ENCODE measurements around the gene EVA1C. TPM values are rescaled to one million over a fixed set of nuclear protein-coding genes. Genes with fewer than 3 reads are reported as not detected.

EVA1C gene
- total RNA-seq, 1 experiment from 2014 or later = 0.98 TPM

DNA sequence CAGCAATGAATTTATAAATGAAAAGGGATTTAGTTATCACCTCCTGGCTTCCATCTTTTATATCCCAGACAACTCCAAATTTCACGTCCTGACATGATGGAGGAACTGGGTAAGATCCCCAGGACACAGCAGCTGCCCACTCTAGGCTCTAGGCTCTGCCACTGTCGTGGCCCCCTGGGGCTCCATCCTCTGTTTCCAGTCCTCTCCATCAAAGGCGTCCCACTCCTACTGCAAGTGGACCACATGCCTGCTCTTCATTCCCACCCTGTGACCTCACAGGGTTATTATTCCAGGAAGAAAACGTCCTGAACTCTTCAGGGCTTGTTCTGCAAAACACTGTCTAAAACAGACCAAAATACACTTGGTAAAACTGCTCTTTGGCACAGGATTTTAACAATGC, 31.6 kb upstream of the EVA1C start:
- Histone ChIP-seq H2AFZ (ENCODE audit: low read length) (no peak overlapping the region), H3K4me2 (ENCODE audit: insufficient read depth, insufficient read length, low read length) (no peak overlapping the region), H3K4ac (ENCODE audit: low read depth, low read length) (no peak overlapping the region), H3T11ph (ENCODE audit: low read length) (no peak overlapping the region), H2BK5ac (ENCODE audit: insufficient read length, low read length) (no peak overlapping the region), H2AK5ac (ENCODE audit: insufficient read length, low read length) (no peak overlapping the region), H3K14ac (ENCODE audit: insufficient read depth, low read length) (no peak overlapping the region), H3K27me3 (ENCODE audit: insufficient read depth, low read length) (no peaks in the 10 kb centered on the region), H4K91ac (ENCODE audit: insufficient read length, low read depth, low read length) (no peak overlapping the region), H3K9ac (ENCODE audit: extremely low read depth, insufficient read length, low read length) (no peak overlapping the region), H4K8ac (replicated peaks; ENCODE audit: insufficient read length, low read depth, low read length) (no peak overlapping the region), H2BK120ac (ENCODE audit: low read depth, low read length, poor library complexity, severe bottlenecking) (no peak overlapping the region), H3K18ac (ENCODE audit: insufficient read length, low read depth, low read length) (no peak overlapping the region), H3K23ac (ENCODE audit: insufficient read length, low read depth, low read length) (no peak overlapping the region), H3K79me1 (ENCODE audit: insufficient read depth, low read depth, low read length, poor library complexity, severe bottlenecking) (no peaks in the 10 kb centered on the region), H3K9me3 (ENCODE audit: control insufficient read depth, low read depth, low read length) (no peaks in the 10 kb centered on the region), H3K4me1 (ENCODE audit: insufficient read depth, low read length) (no peaks in the 10 kb centered on the region), H2BK12ac (ENCODE audit: insufficient read length, low read depth, low read length) (no peak overlapping the region), H3K27ac (ENCODE audit: insufficient read length, low read depth, low read length) (no peak overlapping the region), H2BK15ac (ENCODE audit: low read depth, low read length) (no peak overlapping the region), H2BK20ac (ENCODE audit: low read depth, low read length, poor library complexity, severe bottlenecking) (no peak overlapping the region), H3K23me2 (ENCODE audit: insufficient read length, low read depth, low read length, poor library complexity, severe bottlenecking) (no peaks in the 10 kb centered on the region), H3K56ac (ENCODE audit: insufficient read length, low read depth, low read length) (no peak overlapping the region), H4K20me1 (ENCODE audit: control insufficient read depth, insufficient read depth, insufficient read length) (no peaks in the 10 kb centered on the region), H3K79me2 (ENCODE audit: insufficient read depth, low read length) (no peaks in the 10 kb centered on the region; the same call in 1 of the 2 replicates), H4K5ac (ENCODE audit: insufficient read length, low read depth, low read length) (no peak overlapping the region)
- H3K27ac Mint-ChIP-seq = no peak overlapping the region; a peak in 1 of 7 replicates
- H3K27me3 Mint-ChIP-seq (ENCODE audit: low read depth) = no peaks in the 10 kb centered on the region
- TF ChIP-seq, protein P1, sequence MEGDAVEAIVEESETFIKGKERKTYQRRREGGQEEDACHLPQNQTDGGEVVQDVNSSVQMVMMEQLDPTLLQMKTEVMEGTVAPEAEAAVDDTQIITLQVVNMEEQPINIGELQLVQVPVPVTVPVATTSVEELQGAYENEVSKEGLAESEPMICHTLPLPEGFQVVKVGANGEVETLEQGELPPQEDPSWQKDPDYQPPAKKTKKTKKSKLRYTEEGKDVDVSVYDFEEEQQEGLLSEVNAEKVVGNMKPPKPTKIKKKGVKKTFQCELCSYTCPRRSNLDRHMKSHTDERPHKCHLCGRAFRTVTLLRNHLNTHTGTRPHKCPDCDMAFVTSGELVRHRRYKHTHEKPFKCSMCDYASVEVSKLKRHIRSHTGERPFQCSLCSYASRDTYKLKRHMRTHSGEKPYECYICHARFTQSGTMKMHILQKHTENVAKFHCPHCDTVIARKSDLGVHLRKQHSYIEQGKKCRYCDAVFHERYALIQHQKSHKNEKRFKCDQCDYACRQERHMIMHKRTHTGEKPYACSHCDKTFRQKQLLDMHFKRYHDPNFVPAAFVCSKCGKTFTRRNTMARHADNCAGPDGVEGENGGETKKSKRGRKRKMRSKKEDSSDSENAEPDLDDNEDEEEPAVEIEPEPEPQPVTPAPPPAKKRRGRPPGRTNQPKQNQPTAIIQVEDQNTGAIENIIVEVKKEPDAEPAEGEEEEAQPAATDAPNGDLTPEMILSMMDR (conservative IDR thresholded peaks at IDR 0.05) = no peak
- DNase-seq = no peak
- no peaks in the 10 kb centered on the region for H3K9me3 Mint-ChIP-seq
- H3K4me3 Mint-ChIP-seq = no peak overlapping the region
- H3K4me1 Mint-ChIP-seq = no peaks in the 10 kb centered on the region
- H3K36me3 Mint-ChIP-seq (ENCODE audit: insufficient read depth in 1 of 3, low read depth in 3 of 3) = peaks cover 50 to 91% (median 84%) of the 10 kb centered on the region in 3 experiments; a peak in 6 of 7 replicates
- WGBS (ENCODE audit: extremely low coverage, insufficient read length, low lambda C conversion rate) = no CpG with 5 or more reads among the region's 4 CpGs
